ENCODE data around the gene TSPAN18. TPM values are rescaled to one million over a fixed set of nuclear protein-coding genes. Genes with fewer than 3 reads are reported as not detected.

TSPAN18 gene
- total RNA-seq, 2 donors from 2014 or later = 2.0 to 7.7 TPM

- no peak for DNase-seq (ENCODE audit: low spot score)
- no peak for ATAC-seq (ENCODE audit: insufficient number of reproducible peaks, low FRiP score, low read depth)
Measured at GRCh38 chr11:44865866-44866272, 139.1 kb downstream of the TSPAN18 start.

GRCh38 chr11:44866286-44866685 lies 139.5 kb downstream of the TSPAN18 start:
- H3K36me3 ChIP-seq = no peaks in the 10 kb centered on the region
- TF ChIP-seq CTCF (IDR thresholded peaks at IDR 0.05) = no peak
- no peak overlapping the region for H3K27ac ChIP-seq
- no peak overlapping the region for H3K4me3 ChIP-seq
- H3K9me3 ChIP-seq = no peaks in the 10 kb centered on the region
- H3K27me3 ChIP-seq (replicated peaks; ENCODE audit: insufficient read depth) = no peaks in the 10 kb centered on the region
- ATAC-seq (ENCODE audit: insufficient number of reproducible peaks, low FRiP score, low read depth) (no peak), DNase-seq (ENCODE audit: low spot score) (no peak)
- H3K4me1 ChIP-seq (ENCODE audit: control insufficient read depth in 1 of 2, low read depth in 2 of 2) = peaks cover 12 to 58% of the 10 kb centered on the region in 2 donors

More at GRCh38 chr11:44865866-44866272, 139.1 kb downstream of the TSPAN18 start:
- H3K4me3 ChIP-seq = no peak overlapping the region
- H3K36me3 ChIP-seq = no peaks in the 10 kb centered on the region
- no peak for TF ChIP-seq CTCF (IDR thresholded peaks at IDR 0.05)
- H3K9me3 ChIP-seq = no peaks in the 10 kb centered on the region
- peaks cover 12 to 58% of the 10 kb centered on the region in 2 donors for H3K4me1 ChIP-seq (ENCODE audit: control insufficient read depth in 1 of 2, low read depth in 2 of 2)
- no peaks in the 10 kb centered on the region for H3K27me3 ChIP-seq (replicated peaks; ENCODE audit: insufficient read depth)
- H3K27ac ChIP-seq = no peak overlapping the region

- Histone ChIP-seq H3K27me3 (replicated peaks; ENCODE audit: insufficient read depth) (no peaks in the 10 kb centered on the region), H3K9me3 (no peaks in the 10 kb centered on the region), H3K4me3 (no peak overlapping the region), H3K27ac (no peak overlapping the region), H3K4me1 (ENCODE audit: control insufficient read depth in 1 of 2, low read depth in 2 of 2) (peaks cover 5 to 41% of the 10 kb centered on the region in 2 donors), H3K36me3 (no peaks in the 10 kb centered on the region)
- TF ChIP-seq CTCF (IDR thresholded peaks at IDR 0.05) = no peak
- DNase-seq (ENCODE audit: low spot score) (no peak), ATAC-seq (ENCODE audit: insufficient number of reproducible peaks, low FRiP score, low read depth) (no peak)
Measured at GRCh38 chr11:44868021-44868420, 141.3 kb downstream of the TSPAN18 start.

GRCh38 chr11:44868455-44869421 lies 142.0 kb downstream of the TSPAN18 start:
- TF ChIP-seq CTCF (IDR thresholded peaks at IDR 0.05) = no peak
- no peaks in the 10 kb centered on the region for H3K27me3 ChIP-seq (replicated peaks; ENCODE audit: insufficient read depth)
- peaks cover 5 to 34% of the 10 kb centered on the region in 2 donors for H3K4me1 ChIP-seq (ENCODE audit: control insufficient read depth in 1 of 2, low read depth in 2 of 2)
- ATAC-seq (ENCODE audit: insufficient number of reproducible peaks, low FRiP score, low read depth) = no peak
- H3K36me3 ChIP-seq = no peaks in the 10 kb centered on the region
- no peak overlapping the region for H3K4me3 ChIP-seq
- no peaks in the 10 kb centered on the region for H3K9me3 ChIP-seq
- no peak for DNase-seq (ENCODE audit: low spot score)
- H3K27ac ChIP-seq = no peak overlapping the region

- DNase-seq (ENCODE audit: low spot score) = no peak
- no peak for ATAC-seq (ENCODE audit: insufficient number of reproducible peaks, low FRiP score, low read depth)
- Histone ChIP-seq H3K27me3 (replicated peaks; ENCODE audit: insufficient read depth) (no peaks in the 10 kb centered on the region), H3K4me1 (ENCODE audit: control insufficient read depth in 1 of 2, low read depth in 2 of 2) (peaks cover 0 to 24% of the 10 kb centered on the region in 2 donors), H3K36me3 (no peaks in the 10 kb centered on the region), H3K27ac (no peak overlapping the region), H3K9me3 (no peaks in the 10 kb centered on the region), H3K4me3 (no peak overlapping the region)
- no peak for TF ChIP-seq CTCF (IDR thresholded peaks at IDR 0.05)
Measured at GRCh38 chr11:44870181-44870580, 143.4 kb downstream of the TSPAN18 start.
